GM12878 (cell line): ENCODE results near the gene ITPRIPL2.

ENCODE experiments used
- CREM ChIP-seq: IDR thresholded peaks from 2 replicates; pipeline ENCODE4 v1.6.1; 2014; ENCODE audit warnings: antibody characterized with exemption, low read depth
- CTCF ChIP-seq, 3 experiments: IDR thresholded peaks in 2 of 3; conservative IDR thresholded peaks in 1 of 3; 2 replicates each; pipeline ENCODE4 v1.5.1; 2011; ENCODE audit warnings: low read depth in 3 of 3, low read length in 3 of 3, mild to moderate bottlenecking in 3 of 3, control low read depth in 2 of 3, moderate library complexity in 2 of 3, inconsistent platforms in 1 of 3, mixed read lengths in 1 of 3; ENCODE audit not compliant: control insufficient read depth in 2 of 3, insufficient read depth in 1 of 3; ENCODE audit errors: extremely low read depth in 1 of 3
- POLR2AphosphoS5 ChIP-seq: IDR thresholded peaks from 2 replicates; pipeline ENCODE4 v1.6.1; 2011; ENCODE audit warnings: mild to moderate bottlenecking, low read length, inconsistent platforms

- no peak for TF ChIP-seq POLR2AphosphoS5
- no peak for TF ChIP-seq CREM
- no peak for TF ChIP-seq CTCF (IDR thresholded peaks at IDR 0.05 in 2 of 3, conservative IDR thresholded peaks at IDR 0.05 in 1 of 3; ENCODE audit: control insufficient read depth in 2 of 3, extremely low read depth in 1 of 3, insufficient read depth in 1 of 3, low read depth in 3 of 3, low read length in 3 of 3)
Measured at GRCh38 chr16:19130385-19130784, 16.6 kb downstream of the ITPRIPL2 start.
